Measurements from ENCODE around the gene RALBP1.

- TF ChIP-seq CTCF (IDR thresholded peaks at IDR 0.05): no peak
- TF ChIP-seq POLR2A (IDR thresholded peaks at IDR 0.05): no peak
Observed at GRCh38 chr18:9519399-9519798, 44.1 kb downstream of the RALBP1 start.
